Measurements from ENCODE around the gene UVRAG. TPM values are rescaled to one million over a fixed set of nuclear protein-coding genes. Genes with fewer than 3 reads are reported as not detected.
A peak's percentile ranks its signal among the peaks of the same experiment; 100 is the strongest.
"Not testable (repeated sequence)": the region's sequence is repeated elsewhere in the genome, so short reads cannot be mapped to it uniquely, and the experiment has no call there.

UVRAG gene
- total and polyA plus RNA-seq, 2 of the 13 experiments (the other 11 are each of a cell fraction or from before 2014, with no cell fraction given): 9.7 to 17.3 TPM

GRCh38 chr11:75979479-75980027, 164.5 kb downstream of the UVRAG start:
- H3K9me3 ChIP-seq (ENCODE audit: low read length); H3K79me2 ChIP-seq (ENCODE audit: insufficient read depth, low read length); CTCF ChIA-PET (ENCODE audit: low intra/inter-chr PET ratio, low total read pairs); in situ Hi-C loops (cut with HindIII; ENCODE audit: extremely low pct_ligation_motif_present, low pct_unique_long_range_greater_than_20kb); FAIRE-seq; H3K27me3 ChIP-seq (ENCODE audit: control insufficient read depth in 1 of 2, insufficient read depth in 2 of 2, low read length in 2 of 2); H2AFZ ChIP-seq (ENCODE audit: low read length); H3K36me3 ChIP-seq (replicated peaks in 1 of 2; ENCODE audit: control insufficient read depth in 1 of 2, insufficient read depth in 2 of 2, low read length in 2 of 2); intact Hi-C loops (cut with micrococcal nuclease; ENCODE audit: unreplicated experiment); DNase-seq (ENCODE audit: low spot score); H4K20me1 ChIP-seq (ENCODE audit: insufficient read depth, low read length); TF ChIP-seq FOXP1, FOXA1 (IDR thresholded peaks at IDR 0.05): not testable (repeated sequence)
- peak overlapping the region; percentile 44 for H3K27ac ChIP-seq (ENCODE audit: extremely low read length, insufficient read depth, low read length)
- H3K4me2 ChIP-seq (ENCODE audit: low read depth, low read length): peak overlapping the region; percentile 41
- peak; percentile 63 for ATAC-seq
- peak overlapping the region; percentile 60 for H3K9ac ChIP-seq (ENCODE audit: insufficient read depth, low read depth, low read length)
- peaks cover 22% of the 10 kb centered on the region for H3K4me1 ChIP-seq (ENCODE audit: insufficient read depth, low read length)
- peak overlapping the region; percentile 59 to 75 (median 70); a peak in 5 of 6 replicates for H3K4me3 ChIP-seq (replicated peaks in 1 of 3; ENCODE audit: insufficient read depth in 1 of 3, low read depth in 2 of 3, low read length in 3 of 3)
- BruUV-seq (replicated peaks): TSS peak; percentile 60
- WGBS (ENCODE audit: low lambda C conversion rate): 64% methylated on average over 9 of the region's 22 CpGs
- POLR2A ChIA-PET: interaction anchor here (0.6 to 1.5 kb wide), 3 partner anchors 42 to 260 kb away, joined by 3 to 6 read pairs (median 4); no protein-coding TSS in a partner anchor
- peak; percentile 47; the same call in 1 of the 2 replicates for TF ChIP-seq MYC (CRISPR knock-in tag; IDR thresholded peaks at IDR 0.05; ENCODE audit: borderline replicate concordance)
- 0 out of 2 replicates have a peak, but pooled peaks have one; percentile 12 for TF ChIP-seq FOXP1 (CRISPR knock-in tag; IDR thresholded peaks at IDR 0.05)
- peak; percentile 25; the same call in 1 of the 2 replicates for TF ChIP-seq ZNF772 (CRISPR knock-in tag; IDR thresholded peaks at IDR 0.05)
- TF ChIP-seq, protein P1, sequence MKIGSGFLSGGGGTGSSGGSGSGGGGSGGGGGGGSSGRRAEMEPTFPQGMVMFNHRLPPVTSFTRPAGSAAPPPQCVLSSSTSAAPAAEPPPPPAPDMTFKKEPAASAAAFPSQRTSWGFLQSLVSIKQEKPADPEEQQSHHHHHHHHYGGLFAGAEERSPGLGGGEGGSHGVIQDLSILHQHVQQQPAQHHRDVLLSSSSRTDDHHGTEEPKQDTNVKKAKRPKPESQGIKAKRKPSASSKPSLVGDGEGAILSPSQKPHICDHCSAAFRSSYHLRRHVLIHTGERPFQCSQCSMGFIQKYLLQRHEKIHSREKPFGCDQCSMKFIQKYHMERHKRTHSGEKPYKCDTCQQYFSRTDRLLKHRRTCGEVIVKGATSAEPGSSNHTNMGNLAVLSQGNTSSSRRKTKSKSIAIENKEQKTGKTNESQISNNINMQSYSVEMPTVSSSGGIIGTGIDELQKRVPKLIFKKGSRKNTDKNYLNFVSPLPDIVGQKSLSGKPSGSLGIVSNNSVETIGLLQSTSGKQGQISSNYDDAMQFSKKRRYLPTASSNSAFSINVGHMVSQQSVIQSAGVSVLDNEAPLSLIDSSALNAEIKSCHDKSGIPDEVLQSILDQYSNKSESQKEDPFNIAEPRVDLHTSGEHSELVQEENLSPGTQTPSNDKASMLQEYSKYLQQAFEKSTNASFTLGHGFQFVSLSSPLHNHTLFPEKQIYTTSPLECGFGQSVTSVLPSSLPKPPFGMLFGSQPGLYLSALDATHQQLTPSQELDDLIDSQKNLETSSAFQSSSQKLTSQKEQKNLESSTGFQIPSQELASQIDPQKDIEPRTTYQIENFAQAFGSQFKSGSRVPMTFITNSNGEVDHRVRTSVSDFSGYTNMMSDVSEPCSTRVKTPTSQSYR (CRISPR knock-in tag; IDR thresholded peaks at IDR 0.05; ENCODE audit: borderline replicate concordance): peak; percentile 95
- TF ChIP-seq ZBTB7B (CRISPR knock-in tag; IDR thresholded peaks at IDR 0.05): 0 out of 2 replicates have a peak, but pooled peaks have one; percentile 23
- TF ChIP-seq HOXA3 (CRISPR knock-in tag; IDR thresholded peaks at IDR 0.05): 0 out of 2 replicates have a peak, but pooled peaks have one; percentile 13
- 0 out of 2 replicates have a peak, but pooled peaks have one; percentile 50 for TF ChIP-seq ZBTB4 (CRISPR knock-in tag; IDR thresholded peaks at IDR 0.05; ENCODE audit: borderline replicate concordance)
- TF ChIP-seq FOXA1 (CRISPR knock-in tag; IDR thresholded peaks at IDR 0.05): peak; percentile 50
- peak; percentile 55 for TF ChIP-seq ZNF687 (CRISPR knock-in tag; IDR thresholded peaks at IDR 0.05)
- TF ChIP-seq ZNF788 (CRISPR knock-in tag; IDR thresholded peaks at IDR 0.05; ENCODE audit: borderline replicate concordance): peak; percentile 51; the same call in 1 of the 2 replicates
- peak; percentile 55; the same call in 1 of the 2 replicates for TF ChIP-seq ZMYM4 (CRISPR knock-in tag; IDR thresholded peaks at IDR 0.05)

Data from HepG2 (cell line).